ENCODE results near the gene CREB3L1. TPM values are rescaled to one million over a fixed set of nuclear protein-coding genes. Genes with fewer than 3 reads are reported as not detected.

Gene CREB3L1
- total and polyA plus RNA-seq, 2 of the 13 experiments (the other 11 are each of a cell fraction or from before 2014, with no cell fraction given), result not detected

DNA sequence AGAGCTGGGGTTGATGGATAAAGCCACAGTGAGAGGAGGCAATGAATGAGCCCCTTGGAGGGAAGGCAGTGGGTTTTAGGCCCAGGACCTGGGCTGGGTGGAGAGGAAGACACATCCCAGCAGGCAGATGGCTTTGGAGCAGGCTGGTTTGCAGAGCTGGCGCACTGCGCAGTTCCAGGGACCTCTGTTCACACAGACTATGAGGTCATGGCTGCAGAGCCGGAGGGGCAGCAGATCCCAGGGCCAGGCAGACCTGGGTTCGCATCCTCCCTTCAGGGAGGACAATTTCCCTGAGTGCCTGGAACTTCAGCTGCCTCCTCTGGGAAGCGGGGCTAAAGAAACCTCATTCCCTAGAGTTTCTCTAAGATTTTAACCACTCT, 41.6 kb downstream of the CREB3L1 start:
- intact Hi-C loops (cut with micrococcal nuclease; ENCODE audit: unreplicated experiment) (no loop called here), in situ Hi-C loops (cut with HindIII; ENCODE audit: extremely low pct_ligation_motif_present, low pct_unique_long_range_greater_than_20kb) (no loop called here)
- Histone ChIP-seq H3K4me2 (ENCODE audit: low read depth, low read length) (no peak overlapping the region), H3K27ac (ENCODE audit: extremely low read length, insufficient read depth, low read length) (no peak overlapping the region), H3K4me1 (ENCODE audit: insufficient read depth, low read length) (peaks cover 10% of the 10 kb centered on the region; the same call in 1 of the 2 replicates), H3K79me2 (ENCODE audit: insufficient read depth, low read length) (no peaks in the 10 kb centered on the region), H2AFZ (ENCODE audit: low read length) (no peak overlapping the region), H4K20me1 (ENCODE audit: insufficient read depth, low read length) (no peaks in the 10 kb centered on the region), H3K4me3 (replicated peaks in 1 of 3; ENCODE audit: insufficient read depth in 1 of 3, low read depth in 2 of 3, low read length in 3 of 3) (no peak overlapping the region), H3K9me3 (ENCODE audit: low read length) (no peaks in the 10 kb centered on the region), H3K9ac (ENCODE audit: insufficient read depth, low read depth, low read length) (no peak overlapping the region), H3K36me3 (replicated peaks in 1 of 2; ENCODE audit: control insufficient read depth in 1 of 2, insufficient read depth in 2 of 2, low read length in 2 of 2) (no peaks in the 10 kb centered on the region), H3K27me3 (ENCODE audit: control insufficient read depth in 1 of 2, insufficient read depth in 2 of 2, low read length in 2 of 2) (peaks cover 0 to 38% of the 10 kb centered on the region in 2 experiments; a peak in 3 of 5 replicates)
- no TSS peak for BruUV-seq (replicated peaks)
- CTCF ChIA-PET (ENCODE audit: low intra/inter-chr PET ratio, low total read pairs), result no interaction called here
- no peak for FAIRE-seq
- POLR2A ChIA-PET, result interaction anchor here (0.9 kb wide), 1 partner anchor 76 kb away, joined by 5 read pairs; no protein-coding TSS in a partner anchor
- DNase-seq (ENCODE audit: low spot score), result no peak
- TF ChIP-seq ONECUT2 (CRISPR knock-in tag; IDR thresholded peaks at IDR 0.05), result no peak
- TF ChIP-seq ZNF501 (CRISPR knock-in tag; IDR thresholded peaks at IDR 0.05), result no peak
- TF ChIP-seq CC2D1A (CRISPR knock-in tag; IDR thresholded peaks at IDR 0.05), result no peak
- TF ChIP-seq AKAP8 (CRISPR knock-in tag; IDR thresholded peaks at IDR 0.05), result no peak
- no peak for TF ChIP-seq PHB2 (IDR thresholded peaks at IDR 0.05; ENCODE audit: partially characterized antibody)
- no peak for TF ChIP-seq SRY (CRISPR knock-in tag; IDR thresholded peaks at IDR 0.05)
- no peak for TF ChIP-seq ZMYM3 (CRISPR knock-in tag; IDR thresholded peaks at IDR 0.05)
- TF ChIP-seq ZNF556 (CRISPR knock-in tag; IDR thresholded peaks at IDR 0.05; ENCODE audit: borderline replicate concordance), result no peak
- TF ChIP-seq MAF1 (CRISPR knock-in tag; IDR thresholded peaks at IDR 0.05; ENCODE audit: borderline replicate concordance), result no peak
- TF ChIP-seq, protein P1, sequence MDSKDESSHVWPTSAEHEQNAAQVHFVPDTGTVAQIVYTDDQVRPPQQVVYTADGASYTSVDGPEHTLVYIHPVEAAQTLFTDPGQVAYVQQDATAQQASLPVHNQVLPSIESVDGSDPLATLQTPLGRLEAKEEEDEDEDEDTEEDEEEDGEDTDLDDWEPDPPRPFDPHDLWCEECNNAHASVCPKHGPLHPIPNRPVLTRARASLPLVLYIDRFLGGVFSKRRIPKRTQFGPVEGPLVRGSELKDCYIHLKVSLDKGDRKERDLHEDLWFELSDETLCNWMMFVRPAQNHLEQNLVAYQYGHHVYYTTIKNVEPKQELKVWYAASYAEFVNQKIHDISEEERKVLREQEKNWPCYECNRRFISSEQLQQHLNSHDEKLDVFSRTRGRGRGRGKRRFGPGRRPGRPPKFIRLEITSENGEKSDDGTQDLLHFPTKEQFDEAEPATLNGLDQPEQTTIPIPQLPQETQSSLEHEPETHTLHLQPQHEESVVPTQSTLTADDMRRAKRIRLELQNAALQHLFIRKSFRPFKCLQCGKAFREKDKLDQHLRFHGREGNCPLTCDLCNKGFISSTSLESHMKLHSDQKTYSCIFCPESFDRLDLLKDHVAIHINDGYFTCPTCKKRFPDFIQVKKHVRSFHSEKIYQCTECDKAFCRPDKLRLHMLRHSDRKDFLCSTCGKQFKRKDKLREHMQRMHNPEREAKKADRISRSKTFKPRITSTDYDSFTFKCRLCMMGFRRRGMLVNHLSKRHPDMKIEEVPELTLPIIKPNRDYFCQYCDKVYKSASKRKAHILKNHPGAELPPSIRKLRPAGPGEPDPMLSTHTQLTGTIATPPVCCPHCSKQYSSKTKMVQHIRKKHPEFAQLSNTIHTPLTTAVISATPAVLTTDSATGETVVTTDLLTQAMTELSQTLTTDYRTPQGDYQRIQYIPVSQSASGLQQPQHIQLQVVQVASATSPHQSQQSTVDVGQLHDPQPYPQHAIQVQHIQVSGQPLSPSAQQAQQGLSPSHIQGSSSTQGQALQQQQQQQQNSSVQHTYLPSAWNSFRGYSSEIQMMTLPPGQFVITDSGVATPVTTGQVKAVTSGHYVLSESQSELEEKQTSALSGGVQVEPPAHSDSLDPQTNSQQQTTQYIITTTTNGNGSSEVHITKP (CRISPR knock-in tag; IDR thresholded peaks at IDR 0.05; ENCODE audit: low read depth), result no peak
- TF ChIP-seq FOXJ3 (CRISPR knock-in tag; IDR thresholded peaks at IDR 0.05; ENCODE audit: borderline replicate concordance), result no peak
- TF ChIP-seq ZNF644 (CRISPR knock-in tag; IDR thresholded peaks at IDR 0.05; ENCODE audit: low read depth), result no peak
- TF ChIP-seq THAP11 (CRISPR knock-in tag; IDR thresholded peaks at IDR 0.05), result no peak
- TF ChIP-seq ZNF773 (CRISPR knock-in tag; IDR thresholded peaks at IDR 0.05; ENCODE audit: borderline replicate concordance), result no peak
- no peak for ATAC-seq
- WGBS (ENCODE audit: low lambda C conversion rate), result 100% methylated on average over 1 of the region's 5 CpGs
